ENCODE measurements around the gene ERLIN1.

GRCh38 chr10:100182281-100182680, 3.5 kb downstream of the ERLIN1 start:
- no peak for TF ChIP-seq CTCF (IDR thresholded peaks at IDR 0.05)
- TF ChIP-seq POLR2A (IDR thresholded peaks at IDR 0.05): no peak

Measured in right lobe of liver (tissue), 4 donors.